A549 (cell line): ENCODE data around the gene BHLHA15. TPM values are rescaled to one million over a fixed set of nuclear protein-coding genes. Genes with fewer than 3 reads are reported as not detected.

Source experiments
- ATAC-seq, 2 experiments: fragments of 200-7000 bp in 1 of 2; fragments of >200 bp in 1 of 2; cut with Nextera tagmentation in 1 of 2; cut with Tn5 transposase in 1 of 2; 3 replicates each; pipeline versions ENCODE4 v1.8.0 to v1.9.1; 2018 to 2020; ENCODE audit warnings: mild to moderate bottlenecking in 1 of 2, moderate library complexity in 1 of 2
- CTCF ChIA-PET: fragments of 300-600 bp; sonication (Branson Sonifier 250); formaldehyde crosslinking; extraction: SDS; loops from one replicate; lab custom pipeline; 2021; ENCODE audit warnings: antibody characterized with exemption, inconsistent platforms; lab: Yijun Ruan, JAX
- POLR2A ChIA-PET: fragments of 350-600 bp; formaldehyde crosslinking; extraction: SDS; loops from one replicate; lab custom pipeline; 2021; ENCODE audit warnings: antibody characterized with exemption, inconsistent platforms; lab: Yijun Ruan, JAX
- DNase-seq, 2 experiments: peaks; one replicate each; pipeline versions ENCODE4 v3.0.0 to v3.0.0-alpha.2; 2011 to 2016; ENCODE audit warnings: low read depth in 1 of 2, low spot score in 1 of 2
- FAIRE-seq: peaks from 2 replicates; lab custom pipeline; 2011; peaks lifted over from hg19 to GRCh38; lab: Jason Lieb, UNC
- H3K27ac ChIP-seq, 2 experiments: fragments of >200 bp; sonication (Bioruptor Twin); formaldehyde crosslinking; 3 replicates each; pipeline ENCODE4 v1.5.1; 2016 to 2017
- H3K4me1 ChIP-seq: fragments of >200 bp; sonication (Bioruptor Twin); formaldehyde crosslinking; 3 replicates; pipeline ENCODE4 v1.6.1; 2016
- H3K4me2 ChIP-seq: fragments of >200 bp; sonication (Bioruptor Twin); formaldehyde crosslinking; 3 replicates; pipeline ENCODE4 v1.6.1; 2016
- H3K4me3 ChIP-seq: fragments of >200 bp; sonication (Bioruptor Twin); formaldehyde crosslinking; 3 replicates; pipeline ENCODE4 v1.5.1; 2016
- H3K9me3 ChIP-seq: fragments of >200 bp; sonication (Bioruptor Twin); formaldehyde crosslinking; 3 replicates; pipeline ENCODE4 v1.6.1; 2016
- CHD2 ChIP-seq: fragments of 150-350 bp; IDR thresholded peaks from 2 replicates; pipeline ENCODE4 v1.6.1; 2014; ENCODE audit warnings: low read length; ENCODE audit not compliant: partially characterized antibody
- CHD4 ChIP-seq: fragments of 200-600 bp; sonication (generic); IDR thresholded peaks from 2 replicates; pipeline ENCODE4 v1.6.1; 2016; ENCODE audit warnings: antibody characterized with exemption, mild to moderate bottlenecking, borderline replicate concordance
- CTCF ChIP-seq: fragments of >200 bp; sonication (Bioruptor Twin); formaldehyde crosslinking; IDR thresholded peaks from 3 replicates; pipeline ENCODE4 v1.5.1; 2016
- EHF ChIP-seq: fragments of 250-450 bp; sonication (Bioruptor Pico); IDR thresholded peaks from 2 replicates; pipeline ENCODE4 v1.5.0; 2020; ENCODE audit warnings: mild to moderate bottlenecking
- ELK1 ChIP-seq: fragments of 150-350 bp; IDR thresholded peaks from 2 replicates; pipeline ENCODE4 v1.6.1; 2014; ENCODE audit warnings: low read depth, mild to moderate bottlenecking, low read length
- ESRRA ChIP-seq: fragments of 150-350 bp; IDR thresholded peaks from 2 replicates; pipeline ENCODE4 v1.6.1; 2014; ENCODE audit warnings: mild to moderate bottlenecking, low read length, borderline replicate concordance
- FOSB ChIP-seq: fragments of 250-450 bp; sonication (Bioruptor Pico); IDR thresholded peaks from 2 replicates; pipeline ENCODE4 v1.5.0; 2020; ENCODE audit warnings: mild to moderate bottlenecking, moderate library complexity
- GATA3 ChIP-seq: IDR thresholded peaks from 2 replicates; pipeline ENCODE4 v1.6.1; 2012; ENCODE audit warnings: borderline replicate concordance
- HDAC2 ChIP-seq: fragments of 200-600 bp; sonication (generic); IDR thresholded peaks from 2 replicates; pipeline ENCODE4 v1.6.1; 2016
- HES2 ChIP-seq: fragments of >200 bp; sonication (Bioruptor Twin); formaldehyde crosslinking; IDR thresholded peaks from 2 replicates; pipeline ENCODE4 v1.6.1; 2016
- HEYL ChIP-seq: fragments of 250-450 bp; sonication (Bioruptor Pico); IDR thresholded peaks from 2 replicates; pipeline ENCODE4 v1.8.0; 2021; ENCODE audit warnings: mild to moderate bottlenecking, moderate library complexity
- HOXA7 ChIP-seq: fragments of 250-450 bp; sonication (Bioruptor Pico); IDR thresholded peaks from 2 replicates; pipeline ENCODE4 v1.5.0; 2020; ENCODE audit warnings: mild to moderate bottlenecking, moderate library complexity
- JUN ChIP-seq, 2 experiments: fragments of >200 bp; sonication (Bioruptor Twin); formaldehyde crosslinking; IDR thresholded peaks; 2 replicates in 1 of 2; 3 replicates in 1 of 2; pipeline ENCODE4 v1.6.1; 2016 to 2017
- KDM5A ChIP-seq: fragments of 200-600 bp; sonication (generic); IDR thresholded peaks from 2 replicates; pipeline ENCODE4 v1.6.1; 2016; ENCODE audit warnings: antibody characterized with exemption, mild to moderate bottlenecking
- NPAS2 ChIP-seq: fragments of 250-450 bp; sonication (Bioruptor Pico); IDR thresholded peaks from 2 replicates; pipeline ENCODE4 v1.8.0; 2022; ENCODE audit warnings: mild to moderate bottlenecking, moderate library complexity, borderline replicate concordance
- NR3C1 ChIP-seq: fragments of >200 bp; sonication (Bioruptor Twin); formaldehyde crosslinking; IDR thresholded peaks from 3 replicates; pipeline ENCODE4 v1.6.1; 2017
- POLR2AphosphoS2 ChIP-seq: conservative IDR thresholded peaks from 2 replicates; pipeline ENCODE4 v1.6.1; 2012; ENCODE audit warnings: low read length, improper control_type of control experiment, inconsistent platforms
- RCOR1 ChIP-seq: fragments of 150-350 bp; IDR thresholded peaks from 2 replicates; pipeline ENCODE4 v1.6.1; 2014; ENCODE audit warnings: antibody characterized with exemption, low read length, low read depth
- RNF2 ChIP-seq: fragments of 200-600 bp; sonication (generic); IDR thresholded peaks from 2 replicates; pipeline ENCODE4 v1.6.1; 2016; ENCODE audit warnings: low read depth, mild to moderate bottlenecking, antibody characterized with exemption, moderate library complexity, borderline replicate concordance
- SMC3 ChIP-seq: fragments of >200 bp; sonication (Bioruptor Twin); formaldehyde crosslinking; IDR thresholded peaks from 3 replicates; pipeline ENCODE4 v1.6.1; 2018; ENCODE audit warnings: inconsistent platforms
- SREBF2 ChIP-seq: fragments of 450-650 bp; IDR thresholded peaks from 2 replicates; pipeline ENCODE4 v1.6.1; 2014; ENCODE audit warnings: mild to moderate bottlenecking, moderate library complexity
- ZC3H11A ChIP-seq: fragments of 450-650 bp; IDR thresholded peaks from 2 replicates; pipeline ENCODE4 v1.6.1; 2014; ENCODE audit warnings: antibody characterized with exemption, mild to moderate bottlenecking
- ZSCAN20 ChIP-seq: fragments of 250-450 bp; sonication (Bioruptor Pico); IDR thresholded peaks from 2 replicates; pipeline ENCODE4 v1.8.0; 2022; ENCODE audit warnings: mild to moderate bottlenecking, moderate library complexity
- WGBS: methylation state at CpG from one replicate; pipeline ENCODE4 v1.1.6; 2017; ENCODE audit errors: missing lambda C conversion rate; 5-methylcytosine and 5-hydroxymethylcytosine counted together
- polyA plus RNA-seq, 4 experiments: library from polyadenylated mRNA; depleted of rRNA in 3 of 4; stranded (reverse); fragments of >200 nt; fragmentation: RNase III in 1 of 4; extraction: RNeasy Plus Mini Kit Qiagen cat#74134 plus additional on column Dnase treatment in 1 of 4; gene quantifications; 2 replicates in 3 of 4; 3 replicates in 1 of 4; pipeline ENCODE4 v1.2.3, GENCODE V29; 2011 to 2017
- TF ChIP-seq, protein P1 (sequence below): IDR thresholded peaks from 2 replicates; pipeline ENCODE4 v1.6.1; 2012
- TF ChIP-seq, protein P2 (sequence below): IDR thresholded peaks from 2 replicates; pipeline ENCODE4 v1.6.1; 2012; ENCODE audit warnings: low read depth, borderline replicate concordance

BHLHA15 gene
- polyA plus RNA-seq, 2 of the 4 experiments (the other 2 are of a cell fraction), result 0.23 to 0.30 TPM

DNA sequence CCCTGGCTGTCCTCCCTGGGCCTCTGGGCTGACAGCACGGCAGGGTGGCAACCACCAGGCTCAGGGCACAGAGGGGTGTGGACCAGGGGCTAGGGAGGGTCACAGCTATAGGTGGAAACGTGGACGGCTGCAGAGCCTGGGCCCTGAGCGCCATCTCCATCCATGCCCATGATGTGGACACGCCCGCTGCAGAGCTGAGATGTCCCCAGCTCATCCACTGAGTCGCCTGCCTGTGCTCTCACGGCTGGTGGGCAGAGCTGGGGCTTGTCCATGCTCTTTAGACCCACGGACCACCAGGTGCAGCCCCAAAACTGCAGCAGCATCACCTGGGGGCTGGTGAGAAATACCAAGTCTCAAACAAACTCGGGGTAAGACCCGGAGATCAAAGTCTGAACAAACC lies 24.7 kb downstream of the BHLHA15 start (continued):
- TF ChIP-seq, protein P1, sequence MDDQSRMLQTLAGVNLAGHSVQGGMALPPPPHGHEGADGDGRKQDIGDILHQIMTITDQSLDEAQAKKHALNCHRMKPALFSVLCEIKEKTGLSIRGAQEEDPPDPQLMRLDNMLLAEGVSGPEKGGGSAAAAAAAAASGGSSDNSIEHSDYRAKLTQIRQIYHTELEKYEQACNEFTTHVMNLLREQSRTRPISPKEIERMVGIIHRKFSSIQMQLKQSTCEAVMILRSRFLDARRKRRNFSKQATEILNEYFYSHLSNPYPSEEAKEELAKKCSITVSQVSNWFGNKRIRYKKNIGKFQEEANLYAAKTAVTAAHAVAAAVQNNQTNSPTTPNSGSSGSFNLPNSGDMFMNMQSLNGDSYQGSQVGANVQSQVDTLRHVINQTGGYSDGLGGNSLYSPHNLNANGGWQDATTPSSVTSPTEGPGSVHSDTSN, result no peak
- TF ChIP-seq CHD2, result no peak
- TF ChIP-seq, all 56 proteins: peak for 0

DNA sequence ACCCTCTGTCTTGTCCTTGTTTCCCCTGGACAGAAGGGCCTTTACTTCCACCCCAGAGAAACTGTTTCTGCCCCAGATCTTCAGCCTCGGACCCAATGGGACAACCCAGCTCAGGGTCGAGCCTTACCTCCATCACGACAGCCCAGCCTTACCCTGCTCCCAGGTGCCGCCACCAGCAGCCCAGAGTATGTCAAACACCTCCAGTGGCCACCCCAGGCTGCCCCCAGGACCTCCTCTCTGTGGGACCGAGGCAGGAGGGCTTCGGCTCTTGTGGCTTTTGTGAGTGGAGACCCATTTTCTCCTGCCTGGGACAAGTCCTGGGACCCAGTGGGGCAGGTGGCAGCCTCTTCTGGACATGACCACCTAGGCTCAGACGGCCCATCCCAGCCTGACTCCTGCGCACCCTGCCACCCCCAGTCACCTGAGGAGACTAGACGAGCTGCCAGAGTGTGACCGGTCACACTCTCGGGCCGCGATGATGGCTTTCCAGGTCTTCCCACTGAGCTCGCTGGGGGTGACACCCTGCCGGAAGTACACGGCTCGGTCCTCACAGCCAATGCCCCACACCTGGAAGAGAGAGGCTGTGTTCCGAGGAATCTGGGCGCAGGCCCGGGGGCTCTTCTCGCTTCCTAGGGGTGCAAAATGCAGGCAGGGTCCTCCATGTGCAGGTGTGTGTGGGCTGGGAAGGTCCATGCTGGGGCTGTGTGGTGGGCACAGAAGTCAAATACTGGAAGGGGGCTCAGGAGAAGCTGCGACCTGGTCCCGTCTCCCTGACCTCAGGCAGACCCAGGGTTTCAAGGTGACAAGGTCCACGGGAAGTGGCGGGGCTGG lies 25.3 kb downstream of the BHLHA15 start:
- 93% methylated on average over 17 of the region's 25 CpGs for WGBS
- FAIRE-seq (no peak), DNase-seq (no peak), ATAC-seq (no peak)
- Histone ChIP-seq H3K27ac (no peak overlapping the region), H3K4me2 (no peak overlapping the region), H3K4me3 (no peak overlapping the region), H3K4me1 (no peaks in the 10 kb centered on the region), H3K9me3 (no peaks in the 10 kb centered on the region)
- CTCF ChIA-PET, result interaction anchor here (1.0 kb wide), 1 partner anchor 69 kb away, joined by 3 read pairs; no protein-coding TSS in a partner anchor
- POLR2A ChIA-PET, result no interaction called here
- TF ChIP-seq RCOR1 (no peak), RNF2 (no peak), GATA3 (no peak), SREBF2 (no peak), HDAC2 (no peak), HOXA7 (CRISPR knock-in tag) (no peak), CTCF (no peak), ZC3H11A (no peak), HEYL (CRISPR knock-in tag) (no peak), ESRRA (no peak), ELK1 (no peak), CHD4 (no peak)
- TF ChIP-seq, protein P2, sequence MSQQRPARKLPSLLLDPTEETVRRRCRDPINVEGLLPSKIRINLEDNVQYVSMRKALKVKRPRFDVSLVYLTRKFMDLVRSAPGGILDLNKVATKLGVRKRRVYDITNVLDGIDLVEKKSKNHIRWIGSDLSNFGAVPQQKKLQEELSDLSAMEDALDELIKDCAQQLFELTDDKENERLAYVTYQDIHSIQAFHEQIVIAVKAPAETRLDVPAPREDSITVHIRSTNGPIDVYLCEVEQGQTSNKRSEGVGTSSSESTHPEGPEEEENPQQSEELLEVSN, result no peak

DNA sequence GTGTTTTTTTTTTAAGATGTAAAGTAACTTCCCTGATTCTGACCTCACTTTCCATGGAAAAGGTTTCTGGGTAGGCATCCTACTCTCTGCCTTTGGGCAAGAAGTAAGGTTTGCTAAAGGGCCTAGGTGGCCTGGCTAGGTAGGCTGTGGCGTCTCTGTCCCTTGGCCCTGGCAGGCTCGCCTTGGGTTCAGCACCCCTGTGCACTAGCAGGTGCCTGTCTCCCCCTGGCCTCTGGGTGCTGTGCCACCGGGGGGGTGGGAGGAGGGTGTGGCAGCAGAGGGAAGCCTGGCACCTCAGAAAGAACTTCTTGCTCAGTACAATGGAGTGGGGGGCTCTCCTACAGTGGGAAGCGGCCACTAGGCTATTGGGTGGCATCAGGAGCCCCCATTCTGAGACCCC lies 26.8 kb downstream of the BHLHA15 start:
- Histone ChIP-seq H3K27ac (no peak overlapping the region), H3K4me3 (no peak overlapping the region), H3K4me2 (no peak overlapping the region), H3K4me1 (no peaks in the 10 kb centered on the region), H3K9me3 (no peaks in the 10 kb centered on the region)
- CTCF ChIA-PET, result no interaction called here
- no peak for DNase-seq
- WGBS, result 83% methylated on average over 2 of the region's 4 CpGs
- ATAC-seq, result no peak
- TF ChIP-seq EHF (CRISPR knock-in tag) (no peak), CHD4 (no peak), NR3C1 (no peak), NPAS2 (no peak), SREBF2 (no peak), POLR2AphosphoS2 (no peak), HEYL (CRISPR knock-in tag) (no peak), ZSCAN20 (CRISPR knock-in tag) (no peak), JUN (IDR thresholded peaks at IDR 0.05) (no peak), FOSB (CRISPR knock-in tag) (no peak), HES2 (no peak), HOXA7 (CRISPR knock-in tag) (no peak), KDM5A (no peak), SMC3 (no peak), ESRRA (no peak)
- TF ChIP-seq, protein P1, result no peak
- TF ChIP-seq, protein P2, result no peak
- FAIRE-seq, result no peak
- POLR2A ChIA-PET, result no interaction called here
